A549 (cell line): ENCODE data around the gene BRI3BP. TPM values are rescaled to one million over a fixed set of nuclear protein-coding genes. Genes with fewer than 3 reads are reported as not detected.

Experiments
- ATAC-seq, 2 experiments: fragments of 200-7000 bp in 1 of 2; fragments of >200 bp in 1 of 2; cut with Nextera tagmentation in 1 of 2; cut with Tn5 transposase in 1 of 2; 3 replicates each; pipeline versions ENCODE4 v1.8.0 to v1.9.1; 2018 to 2020; ENCODE audit warnings: mild to moderate bottlenecking in 1 of 2, moderate library complexity in 1 of 2
- CTCF ChIA-PET: fragments of 300-600 bp; sonication (Branson Sonifier 250); formaldehyde crosslinking; extraction: SDS; loops from one replicate; lab custom pipeline; 2021; ENCODE audit warnings: antibody characterized with exemption, inconsistent platforms; lab: Yijun Ruan, JAX
- POLR2A ChIA-PET: fragments of 350-600 bp; formaldehyde crosslinking; extraction: SDS; loops from one replicate; lab custom pipeline; 2021; ENCODE audit warnings: antibody characterized with exemption, inconsistent platforms; lab: Yijun Ruan, JAX
- DNase-seq, 2 experiments: peaks; one replicate each; pipeline versions ENCODE4 v3.0.0 to v3.0.0-alpha.2; 2011 to 2016; ENCODE audit warnings: low read depth in 1 of 2, low spot score in 1 of 2
- FAIRE-seq: peaks from 2 replicates; lab custom pipeline; 2011; peaks lifted over from hg19 to GRCh38; lab: Jason Lieb, UNC
- H3K27ac ChIP-seq, 2 experiments: fragments of >200 bp; sonication (Bioruptor Twin); formaldehyde crosslinking; 3 replicates each; pipeline ENCODE4 v1.5.1; 2016 to 2017
- H3K4me1 ChIP-seq: fragments of >200 bp; sonication (Bioruptor Twin); formaldehyde crosslinking; 3 replicates; pipeline ENCODE4 v1.6.1; 2016
- H3K4me2 ChIP-seq: fragments of >200 bp; sonication (Bioruptor Twin); formaldehyde crosslinking; 3 replicates; pipeline ENCODE4 v1.6.1; 2016
- H3K4me3 ChIP-seq: fragments of >200 bp; sonication (Bioruptor Twin); formaldehyde crosslinking; 3 replicates; pipeline ENCODE4 v1.5.1; 2016
- H3K9me3 ChIP-seq: fragments of >200 bp; sonication (Bioruptor Twin); formaldehyde crosslinking; 3 replicates; pipeline ENCODE4 v1.6.1; 2016
- BHLHE40 ChIP-seq: IDR thresholded peaks from 2 replicates; pipeline ENCODE4 v1.6.1; 2012; ENCODE audit warnings: low read depth, low read length, inconsistent platforms
- CBX2 ChIP-seq: fragments of 200-600 bp; sonication (generic); IDR thresholded peaks from 2 replicates; pipeline ENCODE4 v1.6.1; 2016; ENCODE audit warnings: low read depth, mild to moderate bottlenecking, borderline replicate concordance
- CHD2 ChIP-seq: fragments of 150-350 bp; IDR thresholded peaks from 2 replicates; pipeline ENCODE4 v1.6.1; 2014; ENCODE audit warnings: low read length; ENCODE audit not compliant: partially characterized antibody
- CHD4 ChIP-seq: fragments of 200-600 bp; sonication (generic); IDR thresholded peaks from 2 replicates; pipeline ENCODE4 v1.6.1; 2016; ENCODE audit warnings: antibody characterized with exemption, mild to moderate bottlenecking, borderline replicate concordance
- EHF ChIP-seq: fragments of 250-450 bp; sonication (Bioruptor Pico); IDR thresholded peaks from 2 replicates; pipeline ENCODE4 v1.5.0; 2020; ENCODE audit warnings: mild to moderate bottlenecking
- EHMT2 ChIP-seq: fragments of 200-600 bp; sonication (generic); IDR thresholded peaks from 2 replicates; pipeline ENCODE4 v1.6.1; 2016; ENCODE audit warnings: antibody characterized with exemption, low read depth, mild to moderate bottlenecking, moderate library complexity
- EP300 ChIP-seq, 2 experiments: fragments of >200 bp; sonication (Bioruptor Twin); formaldehyde crosslinking; IDR thresholded peaks; 2 replicates in 1 of 2; 3 replicates in 1 of 2; pipeline ENCODE4 v1.6.1; 2016 to 2017
- HDAC2 ChIP-seq: fragments of 200-600 bp; sonication (generic); IDR thresholded peaks from 2 replicates; pipeline ENCODE4 v1.6.1; 2016
- HEYL ChIP-seq: fragments of 250-450 bp; sonication (Bioruptor Pico); IDR thresholded peaks from 2 replicates; pipeline ENCODE4 v1.8.0; 2021; ENCODE audit warnings: mild to moderate bottlenecking, moderate library complexity
- HOXB13 ChIP-seq: fragments of 250-450 bp; sonication (Bioruptor Pico); IDR thresholded peaks from 2 replicates; pipeline ENCODE4 v1.5.0; 2020; ENCODE audit warnings: low read depth, mild to moderate bottlenecking, moderate library complexity
- MAZ ChIP-seq: fragments of 150-350 bp; IDR thresholded peaks from 2 replicates; pipeline ENCODE4 v1.6.1; 2014; ENCODE audit warnings: antibody characterized with exemption, low read depth, low read length, borderline replicate concordance
- POLR2A ChIP-seq: IDR thresholded peaks from 2 replicates; pipeline ENCODE4 v1.6.1; 2012; ENCODE audit warnings: mild to moderate bottlenecking, low read length
- RAD21 ChIP-seq, 2 experiments: fragments of >200 bp in 1 of 2; sonication (Bioruptor Twin) in 1 of 2; formaldehyde crosslinking in 1 of 2; IDR thresholded peaks in 1 of 2; conservative IDR thresholded peaks in 1 of 2; 2 replicates in 1 of 2; 3 replicates in 1 of 2; pipeline ENCODE4 v1.6.1; 2012 to 2018; ENCODE audit warnings: inconsistent platforms in 1 of 2
- RARB ChIP-seq: fragments of 250-450 bp; sonication (Bioruptor Pico); IDR thresholded peaks from 2 replicates; pipeline ENCODE4 v1.8.0; 2021; ENCODE audit warnings: mild to moderate bottlenecking, moderate library complexity
- RFX5 ChIP-seq: fragments of 450-650 bp; IDR thresholded peaks from 2 replicates; pipeline ENCODE4 v1.7.1; 2014; ENCODE audit warnings: antibody characterized with exemption, mild to moderate bottlenecking, moderate library complexity
- SMC3 ChIP-seq: fragments of >200 bp; sonication (Bioruptor Twin); formaldehyde crosslinking; IDR thresholded peaks from 3 replicates; pipeline ENCODE4 v1.6.1; 2018; ENCODE audit warnings: inconsistent platforms
- TFCP2L1 ChIP-seq: fragments of 250-450 bp; sonication (Bioruptor Pico); IDR thresholded peaks from 2 replicates; pipeline ENCODE4 v1.5.0; 2021; ENCODE audit warnings: mild to moderate bottlenecking
- ZFP36 ChIP-seq: fragments of 450-650 bp; IDR thresholded peaks from 2 replicates; pipeline ENCODE4 v1.6.1; 2014; ENCODE audit warnings: borderline replicate concordance; ENCODE audit not compliant: partially characterized antibody
- whole genome bisulfite sequencing: methylation state at CpG from one replicate; pipeline ENCODE4 v1.1.6; 2017; ENCODE audit errors: missing lambda C conversion rate; 5-methylcytosine and 5-hydroxymethylcytosine counted together
- polyA plus RNA-seq, 4 experiments: library from polyadenylated mRNA; depleted of rRNA in 3 of 4; stranded (reverse); fragments of >200 nt; fragmentation: RNase III in 1 of 4; extraction: RNeasy Plus Mini Kit Qiagen cat#74134 plus additional on column Dnase treatment in 1 of 4; gene quantifications; 2 replicates in 3 of 4; 3 replicates in 1 of 4; pipeline ENCODE4 v1.2.3, GENCODE V29; 2011 to 2017
- TF ChIP-seq, protein P1 (sequence below): fragments of >200 bp; sonication (Bioruptor Twin); formaldehyde crosslinking; IDR thresholded peaks from 3 replicates; pipeline ENCODE4 v1.5.1; 2016
- TF ChIP-seq, protein P2 (sequence below): IDR thresholded peaks from 2 replicates; pipeline ENCODE4 v1.6.1; 2012; ENCODE audit warnings: low read depth, borderline replicate concordance
- TF ChIP-seq, protein P3 (sequence below): fragments of 150-350 bp; IDR thresholded peaks from 2 replicates; pipeline ENCODE4 v1.6.1; 2014; ENCODE audit warnings: low read depth, mild to moderate bottlenecking, low read length
- TF ChIP-seq, protein P4 (sequence below): fragments of 450-650 bp; IDR thresholded peaks from 2 replicates; pipeline ENCODE4 v1.6.1; 2014; ENCODE audit warnings: antibody characterized with exemption
- TF ChIP-seq, protein P5 (sequence below): IDR thresholded peaks from 2 replicates; pipeline ENCODE4 v1.6.1; 2012
- TF ChIP-seq, protein P6 (sequence below): fragments of >200 bp; sonication (Bioruptor Twin); formaldehyde crosslinking; IDR thresholded peaks from 2 replicates; pipeline ENCODE4 v1.6.1; 2016
- TF ChIP-seq, protein P7 (sequence below): fragments of >200 bp; sonication (Bioruptor Twin); formaldehyde crosslinking; IDR thresholded peaks from 3 replicates; pipeline ENCODE4 v1.6.1; 2016

The BRI3BP gene
- polyA plus RNA-seq, 2 of the 4 experiments (the other 2 are of a cell fraction) = 25.0 to 25.9 TPM

DNA sequence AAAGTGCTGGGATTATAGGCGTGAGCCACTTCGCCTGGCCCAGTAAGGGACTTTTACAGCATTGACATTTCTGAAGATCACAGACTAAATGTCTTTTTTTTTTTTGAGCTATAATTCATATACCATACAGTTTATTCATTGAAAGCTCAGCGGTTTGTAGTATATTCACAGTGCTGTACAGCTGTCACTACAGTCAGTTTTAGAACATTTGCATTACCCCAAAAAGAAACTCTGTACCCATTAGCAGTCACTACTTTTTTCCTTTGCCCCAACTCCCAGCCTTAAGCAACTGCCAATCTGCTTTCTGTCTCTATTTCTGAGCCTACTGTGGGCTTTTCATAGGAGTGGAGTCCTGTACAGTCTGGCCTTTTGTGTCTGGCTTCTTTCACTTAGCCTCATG, 8.2 kb downstream of the BRI3BP start:
- FAIRE-seq (no peak), DNase-seq (no peak), ATAC-seq (no peak)
- Histone ChIP-seq H3K27ac (no peak overlapping the region), H3K4me1 (no peaks in the 10 kb centered on the region), H3K9me3 (no peaks in the 10 kb centered on the region), H3K4me3 (no peak overlapping the region), H3K4me2 (no peak overlapping the region)
- POLR2A ChIA-PET = no interaction called here
- TF ChIP-seq ZFP36 (no peak), RFX5 (no peak), MAZ (no peak), RARB (no peak), RAD21 (conservative IDR thresholded peaks at IDR 0.05 in 1 of 2, IDR thresholded peaks at IDR 0.05 in 1 of 2) (no peak), POLR2A (no peak), CBX2 (no peak), EP300 (IDR thresholded peaks at IDR 0.05) (no peak), SMC3 (no peak), HOXB13 (CRISPR knock-in tag) (no peak)
- TF ChIP-seq, protein P1, sequence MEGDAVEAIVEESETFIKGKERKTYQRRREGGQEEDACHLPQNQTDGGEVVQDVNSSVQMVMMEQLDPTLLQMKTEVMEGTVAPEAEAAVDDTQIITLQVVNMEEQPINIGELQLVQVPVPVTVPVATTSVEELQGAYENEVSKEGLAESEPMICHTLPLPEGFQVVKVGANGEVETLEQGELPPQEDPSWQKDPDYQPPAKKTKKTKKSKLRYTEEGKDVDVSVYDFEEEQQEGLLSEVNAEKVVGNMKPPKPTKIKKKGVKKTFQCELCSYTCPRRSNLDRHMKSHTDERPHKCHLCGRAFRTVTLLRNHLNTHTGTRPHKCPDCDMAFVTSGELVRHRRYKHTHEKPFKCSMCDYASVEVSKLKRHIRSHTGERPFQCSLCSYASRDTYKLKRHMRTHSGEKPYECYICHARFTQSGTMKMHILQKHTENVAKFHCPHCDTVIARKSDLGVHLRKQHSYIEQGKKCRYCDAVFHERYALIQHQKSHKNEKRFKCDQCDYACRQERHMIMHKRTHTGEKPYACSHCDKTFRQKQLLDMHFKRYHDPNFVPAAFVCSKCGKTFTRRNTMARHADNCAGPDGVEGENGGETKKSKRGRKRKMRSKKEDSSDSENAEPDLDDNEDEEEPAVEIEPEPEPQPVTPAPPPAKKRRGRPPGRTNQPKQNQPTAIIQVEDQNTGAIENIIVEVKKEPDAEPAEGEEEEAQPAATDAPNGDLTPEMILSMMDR = no peak
- TF ChIP-seq, protein P2, sequence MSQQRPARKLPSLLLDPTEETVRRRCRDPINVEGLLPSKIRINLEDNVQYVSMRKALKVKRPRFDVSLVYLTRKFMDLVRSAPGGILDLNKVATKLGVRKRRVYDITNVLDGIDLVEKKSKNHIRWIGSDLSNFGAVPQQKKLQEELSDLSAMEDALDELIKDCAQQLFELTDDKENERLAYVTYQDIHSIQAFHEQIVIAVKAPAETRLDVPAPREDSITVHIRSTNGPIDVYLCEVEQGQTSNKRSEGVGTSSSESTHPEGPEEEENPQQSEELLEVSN = no peak
- TF ChIP-seq, protein P3, sequence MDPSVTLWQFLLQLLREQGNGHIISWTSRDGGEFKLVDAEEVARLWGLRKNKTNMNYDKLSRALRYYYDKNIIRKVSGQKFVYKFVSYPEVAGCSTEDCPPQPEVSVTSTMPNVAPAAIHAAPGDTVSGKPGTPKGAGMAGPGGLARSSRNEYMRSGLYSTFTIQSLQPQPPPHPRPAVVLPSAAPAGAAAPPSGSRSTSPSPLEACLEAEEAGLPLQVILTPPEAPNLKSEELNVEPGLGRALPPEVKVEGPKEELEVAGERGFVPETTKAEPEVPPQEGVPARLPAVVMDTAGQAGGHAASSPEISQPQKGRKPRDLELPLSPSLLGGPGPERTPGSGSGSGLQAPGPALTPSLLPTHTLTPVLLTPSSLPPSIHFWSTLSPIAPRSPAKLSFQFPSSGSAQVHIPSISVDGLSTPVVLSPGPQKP = no peak
- TF ChIP-seq, protein P4, sequence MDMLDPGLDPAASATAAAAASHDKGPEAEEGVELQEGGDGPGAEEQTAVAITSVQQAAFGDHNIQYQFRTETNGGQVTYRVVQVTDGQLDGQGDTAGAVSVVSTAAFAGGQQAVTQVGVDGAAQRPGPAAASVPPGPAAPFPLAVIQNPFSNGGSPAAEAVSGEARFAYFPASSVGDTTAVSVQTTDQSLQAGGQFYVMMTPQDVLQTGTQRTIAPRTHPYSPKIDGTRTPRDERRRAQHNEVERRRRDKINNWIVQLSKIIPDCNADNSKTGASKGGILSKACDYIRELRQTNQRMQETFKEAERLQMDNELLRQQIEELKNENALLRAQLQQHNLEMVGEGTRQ = no peak
- WGBS = 95% methylated on average over 3 of the region's 3 CpGs
- CTCF ChIA-PET = no interaction called here

DNA sequence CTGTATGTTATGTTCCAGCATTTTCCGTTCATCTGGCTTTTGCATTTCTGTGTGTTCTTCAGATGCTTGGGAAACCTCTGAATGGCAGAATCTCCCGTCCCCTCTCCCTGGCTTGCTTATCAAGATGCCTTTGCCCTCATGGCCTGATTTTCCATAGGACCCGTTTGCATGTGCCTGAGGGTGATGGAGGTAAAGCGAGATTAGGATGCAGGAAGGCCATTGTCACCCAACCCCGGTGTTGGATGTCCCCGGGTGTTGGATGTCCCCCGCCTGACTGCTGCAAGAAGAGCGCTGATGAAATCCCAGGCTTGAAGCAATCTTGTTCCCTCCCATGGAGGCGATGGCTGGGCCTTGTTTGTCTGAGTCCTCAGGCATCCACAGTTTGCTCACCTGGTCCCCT, 9.6 kb downstream of the BRI3BP start:
- CTCF ChIA-PET = no interaction called here

More for the DNA sequence above, 9.6 kb downstream of the BRI3BP start:
- H3K4me3 ChIP-seq = no peak overlapping the region
- H3K4me1 ChIP-seq = no peaks in the 10 kb centered on the region
- 83% methylated on average over 9 of the region's 9 CpGs for WGBS
- no peak for DNase-seq
- no peak for ATAC-seq
- POLR2A ChIA-PET = no interaction called here
- no peak for FAIRE-seq
- no peak overlapping the region for H3K27ac ChIP-seq
- no peak overlapping the region for H3K4me2 ChIP-seq
- TF ChIP-seq EHMT2 (no peak), BHLHE40 (no peak), CHD2 (no peak), CHD4 (no peak), HDAC2 (no peak), EHF (no peak), ZFP36 (no peak), HEYL (CRISPR knock-in tag) (no peak), TFCP2L1 (no peak), SMC3 (no peak), CBX2 (no peak)
- TF ChIP-seq, protein P5, sequence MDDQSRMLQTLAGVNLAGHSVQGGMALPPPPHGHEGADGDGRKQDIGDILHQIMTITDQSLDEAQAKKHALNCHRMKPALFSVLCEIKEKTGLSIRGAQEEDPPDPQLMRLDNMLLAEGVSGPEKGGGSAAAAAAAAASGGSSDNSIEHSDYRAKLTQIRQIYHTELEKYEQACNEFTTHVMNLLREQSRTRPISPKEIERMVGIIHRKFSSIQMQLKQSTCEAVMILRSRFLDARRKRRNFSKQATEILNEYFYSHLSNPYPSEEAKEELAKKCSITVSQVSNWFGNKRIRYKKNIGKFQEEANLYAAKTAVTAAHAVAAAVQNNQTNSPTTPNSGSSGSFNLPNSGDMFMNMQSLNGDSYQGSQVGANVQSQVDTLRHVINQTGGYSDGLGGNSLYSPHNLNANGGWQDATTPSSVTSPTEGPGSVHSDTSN = no peak
- TF ChIP-seq, protein P6, sequence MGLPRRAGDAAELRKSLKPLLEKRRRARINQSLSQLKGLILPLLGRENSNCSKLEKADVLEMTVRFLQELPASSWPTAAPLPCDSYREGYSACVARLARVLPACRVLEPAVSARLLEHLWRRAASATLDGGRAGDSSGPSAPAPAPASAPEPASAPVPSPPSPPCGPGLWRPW = no peak
- TF ChIP-seq, protein P7, sequence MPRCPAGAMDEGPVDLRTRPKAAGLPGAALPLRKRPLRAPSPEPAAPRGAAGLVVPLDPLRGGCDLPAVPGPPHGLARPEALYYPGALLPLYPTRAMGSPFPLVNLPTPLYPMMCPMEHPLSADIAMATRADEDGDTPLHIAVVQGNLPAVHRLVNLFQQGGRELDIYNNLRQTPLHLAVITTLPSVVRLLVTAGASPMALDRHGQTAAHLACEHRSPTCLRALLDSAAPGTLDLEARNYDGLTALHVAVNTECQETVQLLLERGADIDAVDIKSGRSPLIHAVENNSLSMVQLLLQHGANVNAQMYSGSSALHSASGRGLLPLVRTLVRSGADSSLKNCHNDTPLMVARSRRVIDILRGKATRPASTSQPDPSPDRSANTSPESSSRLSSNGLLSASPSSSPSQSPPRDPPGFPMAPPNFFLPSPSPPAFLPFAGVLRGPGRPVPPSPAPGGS = no peak
- H3K9me3 ChIP-seq = no peaks in the 10 kb centered on the region
